PC-9 (cell line): ENCODE results near the gene GSK3B. TPM values are rescaled to one million over a fixed set of nuclear protein-coding genes. Genes with fewer than 3 reads are reported as not detected.
A peak's percentile ranks its signal among the peaks of the same experiment; 100 is the strongest.

Experiments used
- BruUV-seq: library from RNA; stranded (reverse); fragments of 400-500 nt; replicated peaks from 2 replicates; lab custom pipeline; 2021; lab: Mats Ljungman, UMichigan
- CTCF ChIA-PET: fragments of 300-600 bp; sonication (Branson Sonifier 250); formaldehyde crosslinking; loops from one replicate; lab custom pipeline; 2022; ENCODE audit warnings: antibody characterized with exemption; lab: Charles Lee
- POLR2A ChIA-PET: fragments of 300-600 bp; sonication (Branson Sonifier 250); formaldehyde crosslinking; loops from one replicate; lab custom pipeline; 2022; ENCODE audit warnings: antibody characterized with exemption; ENCODE audit not compliant: unreplicated experiment; lab: Charles Lee
- DNase-seq, 2 experiments: peaks; one replicate each; pipeline versions ENCODE4 v3.0.0 to v3.0.0-alpha.2; 2015 to 2022; ENCODE audit warnings: mixed read lengths in 1 of 2
- H2AFZ ChIP-seq: fragments of 200-600 bp; sonication (generic); 2 replicates; pipeline ENCODE4 v1.8.1; 2017; ENCODE audit warnings: antibody characterized with exemption
- H3F3A ChIP-seq: fragments of 200-600 bp; sonication (generic); 2 replicates; pipeline ENCODE4 v1.8.1; 2017; ENCODE audit warnings: antibody characterized with exemption, mild to moderate bottlenecking, low read depth; ENCODE audit not compliant: insufficient read depth
- H3K27ac ChIP-seq: fragments of 200-600 bp; sonication (generic); 2 replicates; pipeline ENCODE4 v1.6.1; 2016; ENCODE audit warnings: mixed run types
- H3K27me3 ChIP-seq: fragments of 200-600 bp; sonication (generic); 2 replicates; pipeline ENCODE4 v1.6.1; 2016; ENCODE audit warnings: low read depth, mixed run types; ENCODE audit not compliant: insufficient read depth
- H3K36me3 ChIP-seq: fragments of 200-600 bp; sonication (generic); 2 replicates; pipeline ENCODE4 v1.6.1; 2016; ENCODE audit warnings: low read depth, mixed run types
- H3K4me1 ChIP-seq: fragments of 200-600 bp; sonication (generic); replicated peaks from 2 replicates; pipeline ENCODE4 v1.6.1; 2016; ENCODE audit warnings: mixed run types; ENCODE audit not compliant: insufficient read depth
- H3K4me2 ChIP-seq: fragments of 200-600 bp; sonication (generic); 2 replicates; pipeline ENCODE4 v1.6.1; 2017; ENCODE audit warnings: mixed run types
- H3K4me3 ChIP-seq: fragments of 200-600 bp; sonication (generic); 2 replicates; pipeline ENCODE4 v1.6.1; 2016; ENCODE audit warnings: mixed run types
- H3K79me2 ChIP-seq: fragments of 200-600 bp; sonication (generic); 2 replicates; pipeline ENCODE4 v1.6.1; 2017; ENCODE audit warnings: low read depth, mixed run types
- H3K9me2 ChIP-seq: fragments of 200-600 bp; sonication (generic); 2 replicates; pipeline ENCODE4 v1.8.1; 2017; ENCODE audit warnings: mild to moderate bottlenecking; ENCODE audit not compliant: insufficient read depth
- H3K9me3 ChIP-seq: fragments of 200-600 bp; sonication (generic); 2 replicates; pipeline ENCODE4 v1.8.1; 2016; ENCODE audit warnings: low read depth; ENCODE audit not compliant: insufficient read depth
- H4K20me1 ChIP-seq: fragments of 200-600 bp; sonication (generic); 2 replicates; pipeline ENCODE4 v1.8.1; 2017; ENCODE audit not compliant: insufficient read depth
- EZH2 ChIP-seq: fragments of 200-600 bp; sonication (generic); IDR thresholded peaks from 2 replicates; pipeline ENCODE4 v1.8.0; 2017; ENCODE audit warnings: antibody characterized with exemption, low read depth
- intact Hi-C: fragments of 100-400 bp; cut with micrococcal nuclease; formaldehyde crosslinking; loops from one replicate; pipeline ENCODE4 v1.10.0; 2022; ENCODE audit not compliant: unreplicated experiment
- total RNA-seq: library from RNA; stranded (reverse); gene quantifications from 2 replicates; pipeline ENCODE4 v1.2.3, GENCODE V29; 2021
- TF ChIP-seq, protein P1 (sequence below): fragments of 200-600 bp; sonication (generic); conservative IDR thresholded peaks from 2 replicates; pipeline ENCODE4 v1.6.1; 2017; ENCODE audit warnings: mixed run types, antibody characterized with exemption, mild to moderate bottlenecking, moderate library complexity

The GSK3B gene
- total RNA-seq, 1 experiment from 2014 or later = 62.0 TPM

DNA sequence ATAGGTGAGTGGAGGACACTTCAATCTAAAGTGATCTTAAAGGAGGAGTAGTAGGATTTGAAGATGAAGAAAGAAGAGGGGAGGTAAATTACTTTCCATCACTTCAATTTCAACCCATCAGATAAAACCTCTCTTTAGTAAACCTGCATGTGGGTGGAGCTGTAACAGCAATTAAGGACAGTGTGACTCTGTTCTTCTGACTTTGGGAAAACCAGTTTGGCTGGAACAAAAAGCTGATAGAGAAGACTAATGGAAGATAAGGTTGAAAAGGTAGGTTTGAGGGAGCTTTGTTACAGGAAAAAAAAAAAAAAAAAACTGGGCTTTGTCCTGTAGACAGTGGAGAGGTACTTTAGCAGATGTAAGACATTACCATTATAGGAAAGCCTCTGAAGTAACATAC is 4.5 kb upstream of the GSK3B start:
- no peak overlapping the region for H3K4me2 ChIP-seq
- no TSS peak for BruUV-seq
- ChIA-PET POLR2A (interaction anchor here (0.5 to 0.6 kb wide), 2 partner anchors 250 to 403 kb away, joined by 7 to 8 read pairs; no protein-coding TSS in a partner anchor), CTCF (interaction anchor here (0.6 kb wide), 2 partner anchors 40 to 83 kb away, joined by 4 to 6 read pairs; no protein-coding TSS in a partner anchor)
- peaks cover 56% of the 10 kb centered on the region for H3K79me2 ChIP-seq
- no peaks in the 10 kb centered on the region for H3K9me2 ChIP-seq
- no peaks in the 10 kb centered on the region for H3K27me3 ChIP-seq
- TF ChIP-seq EZH2 = no peak
- TF ChIP-seq, protein P1, sequence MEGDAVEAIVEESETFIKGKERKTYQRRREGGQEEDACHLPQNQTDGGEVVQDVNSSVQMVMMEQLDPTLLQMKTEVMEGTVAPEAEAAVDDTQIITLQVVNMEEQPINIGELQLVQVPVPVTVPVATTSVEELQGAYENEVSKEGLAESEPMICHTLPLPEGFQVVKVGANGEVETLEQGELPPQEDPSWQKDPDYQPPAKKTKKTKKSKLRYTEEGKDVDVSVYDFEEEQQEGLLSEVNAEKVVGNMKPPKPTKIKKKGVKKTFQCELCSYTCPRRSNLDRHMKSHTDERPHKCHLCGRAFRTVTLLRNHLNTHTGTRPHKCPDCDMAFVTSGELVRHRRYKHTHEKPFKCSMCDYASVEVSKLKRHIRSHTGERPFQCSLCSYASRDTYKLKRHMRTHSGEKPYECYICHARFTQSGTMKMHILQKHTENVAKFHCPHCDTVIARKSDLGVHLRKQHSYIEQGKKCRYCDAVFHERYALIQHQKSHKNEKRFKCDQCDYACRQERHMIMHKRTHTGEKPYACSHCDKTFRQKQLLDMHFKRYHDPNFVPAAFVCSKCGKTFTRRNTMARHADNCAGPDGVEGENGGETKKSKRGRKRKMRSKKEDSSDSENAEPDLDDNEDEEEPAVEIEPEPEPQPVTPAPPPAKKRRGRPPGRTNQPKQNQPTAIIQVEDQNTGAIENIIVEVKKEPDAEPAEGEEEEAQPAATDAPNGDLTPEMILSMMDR = no peak
- no peaks in the 10 kb centered on the region for H3K9me3 ChIP-seq
- H3F3A ChIP-seq = peaks cover 27% of the 10 kb centered on the region; the same call in 1 of the 2 replicates
- intact Hi-C loops = loop anchor here (5.0 to 10.0 kb wide), 4 partner anchors 316 to 1621 kb away; partner anchors contain the start of genes POGLUT1 and TMEM39A
- no peak for DNase-seq
- no peaks in the 10 kb centered on the region for H4K20me1 ChIP-seq
- no peak overlapping the region for H2AFZ ChIP-seq
- H3K36me3 ChIP-seq = peaks cover 24% of the 10 kb centered on the region; the same call in 1 of the 2 replicates
- H3K27ac ChIP-seq = no peak overlapping the region
- peaks cover 28% of the 10 kb centered on the region for H3K4me1 ChIP-seq
- no peak overlapping the region for H3K4me3 ChIP-seq

DNA sequence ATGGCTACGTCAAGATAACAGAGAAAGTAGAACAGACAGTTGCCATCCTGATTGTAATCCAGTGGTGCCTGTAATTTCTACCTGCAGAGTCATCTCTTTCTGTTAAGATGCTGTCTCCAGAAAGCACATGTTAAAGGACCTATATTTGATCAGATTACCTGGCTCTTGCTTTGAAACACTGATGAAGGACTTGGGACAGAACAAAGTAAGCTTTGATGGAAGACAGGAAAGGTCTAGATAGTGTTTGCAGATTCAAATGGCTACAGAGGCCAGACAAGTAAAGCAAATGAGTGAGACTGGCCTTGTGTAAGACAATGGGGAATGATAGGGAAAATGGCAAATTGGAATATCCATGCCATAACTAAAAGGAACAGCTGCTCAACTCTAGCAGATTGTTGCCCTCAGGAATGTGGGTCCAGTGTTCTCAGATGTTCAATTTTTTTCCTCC is 1.8 kb upstream of the GSK3B start:
- Histone ChIP-seq H3K9me3 (no peaks in the 10 kb centered on the region), H3K79me2 (peaks cover 82% of the 10 kb centered on the region), H3K27me3 (no peaks in the 10 kb centered on the region), H3K9me2 (no peaks in the 10 kb centered on the region), H3K36me3 (peaks cover 30% of the 10 kb centered on the region), H3K4me1 (peaks cover 28% of the 10 kb centered on the region), H4K20me1 (peaks cover 23% of the 10 kb centered on the region), H3K27ac (peak overlapping the region; percentile 100), H3F3A (peaks cover 33% of the 10 kb centered on the region; the same call in 1 of the 2 replicates), H3K4me3 (peak overlapping the region; percentile 75), H2AFZ (peak overlapping the region; percentile 63), H3K4me2 (peak overlapping the region; percentile 94)
- BruUV-seq = no TSS peak
- DNase-seq = no peak
- POLR2A ChIA-PET = interaction anchor here (0.5 to 1.9 kb wide), 36 partner anchors 8 to 914 kb away, joined by 3 to 51 read pairs (median 5); partner anchors contain the start of gene NDUFB4
- CTCF ChIA-PET = interaction anchor here (0.6 to 1.9 kb wide), 8 partner anchors 48 to 1645 kb away, joined by 3 to 11 read pairs (median 5); no protein-coding TSS in a partner anchor
- intact Hi-C loops = loop anchor here (1.0 to 10.0 kb wide), 8 partner anchors 48 to 1619 kb away; partner anchors contain the start of genes POGLUT1 and TMEM39A
- no peak for TF ChIP-seq EZH2
- TF ChIP-seq, protein P1 = no peak

DNA sequence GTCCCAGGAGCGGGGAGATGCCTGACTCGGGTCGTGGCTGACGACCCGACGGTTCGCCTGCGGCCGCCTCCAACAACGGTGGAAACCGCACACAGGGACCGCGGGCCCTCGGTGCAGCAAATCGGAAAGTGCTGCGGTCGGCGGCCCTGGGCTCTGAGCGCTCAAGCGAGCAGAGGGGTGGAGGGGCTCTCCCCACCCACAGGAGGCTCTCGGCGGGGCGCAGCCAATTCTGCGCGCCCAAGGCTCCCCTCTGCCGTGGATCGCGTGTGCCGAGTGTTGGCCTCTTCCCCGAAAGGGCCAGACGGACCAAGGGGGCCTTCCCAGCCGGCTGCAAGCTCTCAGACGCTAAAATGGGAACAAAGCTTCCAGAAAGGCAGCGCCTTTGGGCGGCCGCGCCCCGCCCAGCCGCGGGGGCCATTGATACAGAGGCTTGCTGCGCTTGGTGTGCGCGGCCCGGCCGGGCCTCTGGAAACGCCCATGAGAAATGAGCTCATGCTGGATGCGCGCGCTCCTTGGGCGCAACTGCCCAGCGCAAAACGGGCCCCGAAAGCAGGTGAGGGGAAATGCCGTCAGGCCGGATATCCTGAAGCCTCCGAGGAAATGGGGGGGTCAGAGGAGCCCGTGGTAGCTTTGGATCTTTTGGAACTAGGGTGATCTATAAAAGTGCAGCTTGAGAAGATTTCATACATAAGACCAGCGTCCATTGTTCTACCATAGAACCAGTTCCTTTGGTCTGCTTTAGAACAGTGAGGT is 1.2 kb upstream of the GSK3B start:
- H3K27me3 ChIP-seq = no peaks in the 10 kb centered on the region
- H3K27ac ChIP-seq = peak overlapping the region; percentile 100
- H3K4me3 ChIP-seq = peak overlapping the region; percentile 75
- H4K20me1 ChIP-seq = peaks cover 29% of the 10 kb centered on the region
- H3K79me2 ChIP-seq = peaks cover 82% of the 10 kb centered on the region
- TSS peak; percentile 64 for BruUV-seq
- ChIA-PET CTCF (interaction anchor here (0.6 to 1.9 kb wide), 9 partner anchors 49 to 1646 kb away, joined by 3 to 11 read pairs (median 5); no protein-coding TSS in a partner anchor), POLR2A (interaction anchor here (0.5 to 1.9 kb wide), 54 partner anchors 9 to 934 kb away, joined by 3 to 51 read pairs (median 5); partner anchors contain the start of genes NDUFB4 and TMEM39A)
- peaks cover 32% of the 10 kb centered on the region; the same call in 1 of the 2 replicates for H3F3A ChIP-seq
- TF ChIP-seq, protein P1 = no peak
- TF ChIP-seq EZH2 = no peak
- no peaks in the 10 kb centered on the region for H3K9me3 ChIP-seq
- H3K4me2 ChIP-seq = peak overlapping the region; percentile 94
- intact Hi-C loops = loop anchor here (1.0 to 10.0 kb wide), 8 partner anchors 49 to 1618 kb away; partner anchors contain the start of genes POGLUT1 and TMEM39A
- H3K36me3 ChIP-seq = peaks cover 30% of the 10 kb centered on the region
- no peaks in the 10 kb centered on the region for H3K9me2 ChIP-seq
- peak; percentile 83 to 94 for DNase-seq
- peak overlapping the region; percentile 76 for H2AFZ ChIP-seq
- peaks cover 32% of the 10 kb centered on the region for H3K4me1 ChIP-seq
